Tibial nerve (tissue), 4 donors: ENCODE results near the gene ZFYVE28. TPM values are rescaled to one million over a fixed set of nuclear protein-coding genes. Genes with fewer than 3 reads are reported as not detected.

Experiments
- DNase-seq, 2 donors: peaks; one replicate each; pipeline ENCODE4 v3.0.0-alpha.2; 2019; ENCODE audit warnings: low spot score in 2 of 2
- H3K27ac ChIP-seq, 4 donors: fragments of 200-600 bp; sonication (generic) in 3 of 4; one replicate each; pipeline ENCODE4 v1.5.1; 2017 to 2019; ENCODE audit warnings: mild to moderate bottlenecking in 1 of 4
- H3K27me3 ChIP-seq, 2 donors: fragments of 200-600 bp; sonication (generic) in 1 of 2; one replicate each; pipeline versions ENCODE4 v1.5.1 to v1.6.0; 2017 to 2019
- H3K36me3 ChIP-seq, 3 donors: fragments of 200-600 bp; sonication (generic); one replicate each; pipeline ENCODE4 v1.5.1; 2018 to 2019
- H3K4me1 ChIP-seq, 4 donors: fragments of 200-600 bp; sonication (generic) in 3 of 4; one replicate each; pipeline ENCODE4 v1.5.1; 2017 to 2019
- H3K4me3 ChIP-seq, 4 donors: fragments of 200-600 bp; sonication (generic) in 3 of 4; one replicate each; pipeline ENCODE4 v1.5.1; 2017 to 2019; ENCODE audit warnings: mild to moderate bottlenecking in 1 of 4, moderate library complexity in 1 of 4
- H3K9me3 ChIP-seq, 4 donors: fragments of 200-600 bp; sonication (generic) in 3 of 4; one replicate each; pipeline ENCODE4 v1.5.1; 2017 to 2019
- EP300 ChIP-seq, 2 donors: sonication (generic); formaldehyde crosslinking; IDR thresholded peaks; one replicate each; pipeline ENCODE4 v1.6.1; 2017; ENCODE audit warnings: antibody characterized with exemption in 2 of 2, mild to moderate bottlenecking in 1 of 2
- POLR2A ChIP-seq, 2 donors: fragments of 450-650 bp; IDR thresholded peaks; one replicate each; pipeline ENCODE4 v1.6.1; 2017; ENCODE audit warnings: antibody characterized with exemption in 2 of 2, mild to moderate bottlenecking in 2 of 2, moderate library complexity in 2 of 2
- WGBS, 2 donors: methylation state at CpG; one replicate each; pipeline ENCODE4 v1.1.5; 2018; 5-methylcytosine and 5-hydroxymethylcytosine counted together
- total RNA-seq, 4 donors: library from RNA; depleted of rRNA; stranded (reverse); fragments of >200 nt; gene quantifications; one replicate each; pipeline ENCODE4 v1.1.0, GENCODE V29; 2016
- TF ChIP-seq, protein P1 (sequence below), 5 experiments: fragments of 200-600 bp in 3 of 5; fragments of 450-650 bp in 2 of 5; sonication (generic) in 3 of 5; IDR thresholded peaks; one replicate each; pipeline ENCODE4 v1.5.1; 2016 to 2019; ENCODE audit warnings: antibody characterized with exemption in 5 of 5, mild to moderate bottlenecking in 3 of 5, moderate library complexity in 2 of 5

The ZFYVE28 gene
- total RNA-seq, 4 donors from 2014 or later: 16.2 to 44.4 (median 26.5) TPM

DNA sequence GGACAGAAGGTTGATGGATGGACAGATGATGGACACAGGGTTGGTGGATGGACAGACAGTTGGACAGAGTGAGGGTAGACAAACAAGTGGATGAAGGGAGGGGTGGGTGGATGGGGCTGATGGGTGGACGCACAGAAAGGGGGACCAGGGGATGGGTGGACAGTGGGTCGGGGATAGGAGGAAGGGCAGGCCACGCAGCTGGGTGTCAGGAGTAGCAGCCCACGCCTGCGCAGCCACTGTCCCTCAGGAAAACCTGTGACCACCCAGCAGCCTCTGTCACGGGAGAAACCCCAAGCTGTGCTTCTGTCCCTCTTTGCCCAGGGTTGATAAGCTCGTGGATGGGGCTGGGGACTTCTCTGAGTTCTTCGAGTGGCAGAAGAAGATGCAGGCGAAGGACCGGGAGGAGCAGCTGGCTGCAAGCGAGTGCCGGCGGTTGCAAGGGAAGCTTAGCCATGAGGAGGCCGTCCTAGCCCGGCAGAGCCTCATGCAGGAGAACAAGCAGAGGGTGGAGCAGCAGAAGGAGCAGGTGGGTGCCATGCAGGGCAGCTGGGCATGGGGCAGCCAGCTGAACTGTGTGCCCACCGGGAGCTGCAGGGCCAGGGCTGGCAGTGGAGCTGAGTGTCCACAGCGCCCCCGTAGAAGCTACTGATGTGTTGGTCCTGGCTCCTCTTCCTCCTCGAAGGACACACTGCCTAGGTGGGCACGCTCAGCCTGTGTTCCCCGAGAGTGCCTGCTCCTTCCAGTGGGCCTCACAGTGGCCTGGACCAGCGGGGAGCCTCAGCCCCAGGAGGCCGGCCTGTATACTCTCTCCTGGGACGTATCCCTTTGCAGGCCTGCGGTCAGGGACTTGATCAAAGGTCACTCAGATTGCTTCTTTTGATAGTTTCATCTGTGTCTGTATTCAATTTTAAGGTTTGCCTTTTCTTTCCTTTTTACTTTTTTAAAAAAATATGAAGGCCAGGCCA, 33.7 kb upstream of the ZFYVE28 start:
- Histone ChIP-seq H3K9me3 (no peaks in the 10 kb centered on the region), H3K36me3 (no peaks in the 10 kb centered on the region), H3K27ac (no peak overlapping the region), H3K4me3 (no peak overlapping the region), H3K4me1 (no peaks in the 10 kb centered on the region), H3K27me3 (no peaks in the 10 kb centered on the region)
- no peak for DNase-seq
- 76 to 78% methylated on average over 24 to 25 of the region's 25 CpGs for WGBS, 2 donors
- TF ChIP-seq, protein P1, sequence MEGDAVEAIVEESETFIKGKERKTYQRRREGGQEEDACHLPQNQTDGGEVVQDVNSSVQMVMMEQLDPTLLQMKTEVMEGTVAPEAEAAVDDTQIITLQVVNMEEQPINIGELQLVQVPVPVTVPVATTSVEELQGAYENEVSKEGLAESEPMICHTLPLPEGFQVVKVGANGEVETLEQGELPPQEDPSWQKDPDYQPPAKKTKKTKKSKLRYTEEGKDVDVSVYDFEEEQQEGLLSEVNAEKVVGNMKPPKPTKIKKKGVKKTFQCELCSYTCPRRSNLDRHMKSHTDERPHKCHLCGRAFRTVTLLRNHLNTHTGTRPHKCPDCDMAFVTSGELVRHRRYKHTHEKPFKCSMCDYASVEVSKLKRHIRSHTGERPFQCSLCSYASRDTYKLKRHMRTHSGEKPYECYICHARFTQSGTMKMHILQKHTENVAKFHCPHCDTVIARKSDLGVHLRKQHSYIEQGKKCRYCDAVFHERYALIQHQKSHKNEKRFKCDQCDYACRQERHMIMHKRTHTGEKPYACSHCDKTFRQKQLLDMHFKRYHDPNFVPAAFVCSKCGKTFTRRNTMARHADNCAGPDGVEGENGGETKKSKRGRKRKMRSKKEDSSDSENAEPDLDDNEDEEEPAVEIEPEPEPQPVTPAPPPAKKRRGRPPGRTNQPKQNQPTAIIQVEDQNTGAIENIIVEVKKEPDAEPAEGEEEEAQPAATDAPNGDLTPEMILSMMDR (IDR thresholded peaks at IDR 0.05): no peak
- TF ChIP-seq POLR2A (IDR thresholded peaks at IDR 0.05) (no peak), EP300 (IDR thresholded peaks at IDR 0.05) (no peak)

DNA sequence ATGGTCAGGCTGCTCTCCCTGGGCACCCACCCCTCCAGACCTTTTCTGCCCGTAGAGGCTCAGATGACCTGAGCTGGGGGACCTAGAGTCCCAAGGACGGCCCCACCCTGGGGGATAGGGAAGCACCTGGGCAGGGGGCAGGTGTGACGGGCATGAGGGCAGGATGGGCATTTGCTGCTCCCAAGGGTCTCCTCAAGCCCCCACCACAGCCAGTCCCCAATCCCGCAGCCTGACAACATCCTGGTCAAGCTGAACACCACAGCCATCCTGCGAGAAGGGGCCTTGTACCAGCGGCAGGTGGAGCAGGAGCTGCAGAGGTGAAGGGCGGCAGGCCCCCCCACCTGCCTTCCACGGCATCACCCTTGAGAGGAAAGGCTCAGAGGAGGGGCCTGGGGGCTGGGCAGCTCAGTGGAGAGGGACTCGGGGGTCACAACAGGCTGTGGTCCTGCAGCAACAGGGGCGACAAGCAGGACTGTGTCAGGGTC, 32.6 kb upstream of the ZFYVE28 start:
- Histone ChIP-seq H3K36me3 (no peaks in the 10 kb centered on the region), H3K4me1 (no peaks in the 10 kb centered on the region), H3K27ac (no peak overlapping the region), H3K27me3 (no peaks in the 10 kb centered on the region), H3K9me3 (no peaks in the 10 kb centered on the region), H3K4me3 (no peak overlapping the region)
- TF ChIP-seq EP300 (IDR thresholded peaks at IDR 0.05) (no peak), POLR2A (IDR thresholded peaks at IDR 0.05) (no peak)
- TF ChIP-seq, protein P1 (IDR thresholded peaks at IDR 0.05): no peak
- no peak for DNase-seq
- 77 to 85% methylated on average over 10 of the region's 10 CpGs for WGBS, 2 donors

DNA sequence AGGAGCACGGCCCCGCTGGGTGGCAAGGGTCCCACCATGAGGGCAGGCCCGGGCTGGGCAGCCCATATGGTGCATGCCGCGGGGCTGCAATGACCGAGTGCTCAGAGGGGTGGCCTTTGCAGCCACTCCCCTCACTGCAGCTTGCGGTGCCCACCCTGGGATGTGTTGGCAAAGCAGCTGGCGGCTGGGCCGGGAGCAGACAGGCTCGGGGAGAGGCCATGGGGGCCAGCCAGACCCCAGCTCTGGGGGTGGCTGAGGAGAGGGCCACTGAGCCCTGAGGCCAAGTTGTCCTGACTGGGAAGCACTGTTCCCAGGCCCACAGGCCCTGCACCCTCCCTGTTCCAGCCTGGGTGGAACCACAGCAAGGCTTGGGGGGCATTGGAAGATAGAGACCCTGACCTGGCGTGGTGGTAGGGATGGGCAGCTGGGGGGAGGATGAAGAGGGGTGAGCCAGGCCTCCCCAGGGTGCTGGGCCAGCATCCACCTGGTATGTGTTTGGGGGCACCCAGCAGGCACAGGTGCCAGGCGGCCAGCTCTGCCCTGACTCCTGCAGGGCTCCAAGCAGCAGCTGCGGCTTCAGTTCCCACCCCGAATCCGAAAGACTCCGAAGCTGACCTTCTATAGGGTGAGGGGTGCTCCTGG, 32.1 kb upstream of the ZFYVE28 start:
- DNase-seq: no peak
- H3K36me3 ChIP-seq: no peaks in the 10 kb centered on the region
- no peak overlapping the region for H3K4me3 ChIP-seq
- no peaks in the 10 kb centered on the region for H3K27me3 ChIP-seq
- H3K4me1 ChIP-seq: no peaks in the 10 kb centered on the region
- no peaks in the 10 kb centered on the region for H3K9me3 ChIP-seq
- 72 to 88% methylated on average over 11 to 13 of the region's 16 CpGs for WGBS, 2 donors
- no peak overlapping the region for H3K27ac ChIP-seq
- TF ChIP-seq, protein P1 (IDR thresholded peaks at IDR 0.05): no peak
- no peak for TF ChIP-seq POLR2A (IDR thresholded peaks at IDR 0.05)
- no peak for TF ChIP-seq EP300 (IDR thresholded peaks at IDR 0.05)

DNA sequence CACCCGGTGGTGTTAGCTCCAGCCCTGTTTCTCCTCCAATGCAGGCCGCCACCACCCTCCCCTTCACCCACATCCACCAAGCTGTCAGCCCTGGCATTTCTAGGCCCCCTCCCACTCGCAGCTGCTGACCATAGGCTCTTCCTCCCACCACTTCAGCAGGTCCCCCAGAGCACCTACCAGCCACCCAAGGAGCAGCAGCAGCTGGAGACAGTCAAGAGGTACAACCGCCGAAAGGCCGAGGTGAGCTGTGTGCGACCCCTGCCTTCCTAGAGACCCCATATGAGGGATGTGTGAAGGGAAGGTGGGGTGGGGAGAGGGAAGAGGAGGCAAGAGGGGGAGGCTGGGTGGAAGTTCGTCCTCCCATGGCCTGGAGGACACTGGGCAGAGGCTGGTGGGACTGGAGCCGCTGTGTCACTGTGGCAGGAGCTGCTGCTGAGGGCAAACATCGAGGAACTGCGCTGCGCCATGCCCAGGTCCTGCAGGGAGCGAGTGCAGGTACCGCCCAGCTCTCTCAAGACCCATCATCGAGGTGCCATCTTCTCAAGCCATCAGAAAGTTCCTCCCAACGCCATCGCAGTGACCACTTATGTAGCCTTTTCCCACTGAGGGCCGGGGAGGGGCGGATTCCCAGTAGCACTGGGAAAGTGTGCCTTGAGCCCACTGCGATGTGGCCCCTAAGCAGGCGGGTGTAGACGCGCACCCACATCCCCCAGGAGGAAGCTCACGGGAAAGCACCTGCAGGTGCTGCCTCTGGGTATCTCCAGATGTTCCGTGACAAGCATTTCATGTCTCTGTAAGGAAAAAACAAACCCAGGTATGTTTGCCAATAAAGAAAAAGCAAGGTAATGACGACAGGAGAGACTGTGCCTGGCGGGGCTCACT, 31.3 kb upstream of the ZFYVE28 start:
- 87 to 91% methylated on average over 23 to 27 of the region's 27 CpGs for WGBS, 2 donors
- DNase-seq: no peak
- no peak overlapping the region for H3K27ac ChIP-seq
- H3K36me3 ChIP-seq: no peaks in the 10 kb centered on the region
- H3K4me3 ChIP-seq: no peak overlapping the region
- no peak for TF ChIP-seq EP300 (IDR thresholded peaks at IDR 0.05)
- TF ChIP-seq, protein P1 (IDR thresholded peaks at IDR 0.05): no peak
- TF ChIP-seq POLR2A (IDR thresholded peaks at IDR 0.05): no peak
- no peaks in the 10 kb centered on the region for H3K4me1 ChIP-seq
- H3K9me3 ChIP-seq: no peaks in the 10 kb centered on the region
- H3K27me3 ChIP-seq: no peaks in the 10 kb centered on the region
